NCI-H1436 treated with DMSO at 0.1 percent for 48 hours (cell line): ENCODE results near the gene STIL.
"Not testable (repeated sequence)": the region's sequence is repeated elsewhere in the genome, so short reads cannot be mapped to it uniquely, and the experiment has no call there.

Source experiments
- DNase-seq: peaks from one replicate; lab custom pipeline; 2025; lab: John Stamatoyannopoulos, UW

Gene STIL

DNA sequence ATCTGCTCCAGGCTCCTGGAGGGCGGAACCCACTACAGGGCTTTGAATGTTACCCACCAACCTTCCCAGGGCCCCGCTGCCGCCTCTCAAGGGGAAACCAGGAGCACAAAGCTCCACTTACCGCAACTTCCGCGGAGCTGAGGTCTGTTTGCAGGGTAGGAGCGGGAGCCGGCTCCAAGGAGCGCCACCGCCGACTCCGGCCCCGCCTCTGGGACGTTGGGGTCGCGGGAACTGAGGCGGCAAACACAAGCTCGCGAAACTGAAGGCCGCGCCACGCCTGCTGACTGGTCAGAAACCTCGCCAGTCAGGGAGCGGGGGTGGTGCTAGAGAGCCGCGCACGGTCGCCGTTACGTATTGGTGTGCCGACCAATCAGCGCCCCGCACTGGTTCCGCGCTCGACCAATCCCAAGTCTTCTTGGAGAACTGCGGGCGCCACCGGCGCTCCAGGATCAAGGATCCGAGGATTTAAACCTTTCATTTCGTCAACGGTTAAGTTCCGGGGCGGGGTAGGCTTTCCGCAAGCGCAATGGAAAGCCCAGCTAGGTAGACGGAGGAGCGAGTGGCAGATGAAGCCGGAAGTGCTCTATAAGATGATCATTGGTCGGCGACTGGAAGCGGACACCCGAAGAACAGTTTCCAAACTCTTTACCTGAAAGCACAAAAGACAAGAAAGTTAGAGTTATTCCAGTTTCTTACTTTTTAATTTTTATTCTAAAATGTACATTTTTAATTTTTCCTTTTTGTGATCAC lies at the start of gene STIL:
TSS of gene STIL (minus strand) at position 233 of the 750 bp plus-strand sequence. CDS start 3,828 bp downstream, outside the sequence.
- peak; percentile 97 for DNase-seq

DNA sequence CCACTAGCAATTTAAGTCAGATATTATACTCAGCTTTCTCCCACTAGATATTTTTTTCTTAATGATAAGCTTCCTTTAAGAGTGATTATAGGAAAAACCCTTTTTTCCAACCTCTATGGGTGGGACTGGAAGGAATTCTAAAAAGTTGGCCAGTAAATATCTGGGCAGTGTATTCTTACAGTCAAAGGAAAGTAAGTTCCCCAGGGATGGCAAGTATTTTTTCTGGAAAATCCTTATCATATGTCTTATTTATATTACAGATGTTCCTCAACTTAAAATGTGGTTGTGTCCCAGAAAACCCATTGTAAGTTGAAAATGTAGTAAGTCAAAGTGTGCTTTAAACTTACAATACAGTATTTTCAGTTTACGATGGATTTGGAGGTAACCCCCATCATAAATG lies 48.9 kb upstream of the STIL start:
- DNase-seq, result no peak

DNA sequence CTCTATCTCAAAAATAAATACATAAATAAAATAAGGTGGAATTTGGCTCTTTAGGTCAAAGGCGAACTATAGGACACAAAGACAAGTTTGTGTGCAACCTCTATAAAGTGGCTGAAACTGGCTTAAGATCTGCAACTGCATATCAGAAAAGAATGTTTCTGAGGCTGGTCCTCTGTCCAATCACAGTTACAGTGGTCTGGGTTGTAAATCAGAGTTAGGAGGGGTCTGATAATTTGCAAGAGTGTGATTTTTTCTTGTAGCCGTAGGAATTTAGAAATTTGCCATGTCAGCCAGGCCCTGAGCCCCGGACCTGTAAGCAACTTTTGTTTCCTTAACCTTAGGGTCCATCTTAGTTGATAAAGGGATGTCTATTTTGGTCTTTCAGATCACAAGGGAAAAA lies 47.4 kb upstream of the STIL start:
- no peak for DNase-seq

DNA sequence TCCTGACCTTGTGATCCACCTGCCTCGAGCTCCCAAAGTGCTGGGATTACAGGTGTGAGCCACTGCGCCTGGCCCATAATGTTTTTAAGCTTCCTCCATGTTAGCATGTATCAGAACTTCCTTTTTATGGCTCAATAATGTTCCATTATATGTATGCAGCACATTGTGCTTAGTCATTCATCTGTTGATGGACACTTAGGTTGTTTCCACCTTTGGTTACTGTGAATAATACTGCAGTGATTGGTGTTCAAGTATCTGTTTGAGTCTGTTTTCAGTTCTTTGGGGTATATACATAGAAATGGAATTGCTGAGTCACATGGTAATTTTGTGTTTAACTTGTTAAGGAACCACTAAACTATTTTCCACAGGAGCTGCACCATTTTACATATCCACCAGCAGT lies 37.4 kb upstream of the STIL start:
- DNase-seq, result no peak

DNA sequence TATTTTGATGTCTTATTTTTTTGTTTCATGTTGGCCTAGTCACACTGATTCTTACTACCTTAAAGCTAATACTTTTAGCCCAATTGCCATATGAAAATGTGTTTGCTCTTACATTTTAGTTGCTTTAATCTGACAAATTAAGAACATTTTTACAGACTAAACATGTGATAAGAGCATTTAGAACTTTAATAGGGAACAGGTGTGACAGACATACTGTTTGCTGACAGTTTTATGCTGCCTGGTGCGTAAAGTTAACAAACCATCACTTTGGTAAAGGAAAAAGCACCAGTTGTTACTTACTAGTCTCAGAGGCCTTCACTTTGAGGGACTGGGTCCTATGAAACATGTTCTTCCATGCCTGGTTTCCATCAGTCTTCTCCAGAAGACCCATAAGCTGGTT lies 34.3 kb upstream of the STIL start:
- DNase-seq, result no peak

DNA sequence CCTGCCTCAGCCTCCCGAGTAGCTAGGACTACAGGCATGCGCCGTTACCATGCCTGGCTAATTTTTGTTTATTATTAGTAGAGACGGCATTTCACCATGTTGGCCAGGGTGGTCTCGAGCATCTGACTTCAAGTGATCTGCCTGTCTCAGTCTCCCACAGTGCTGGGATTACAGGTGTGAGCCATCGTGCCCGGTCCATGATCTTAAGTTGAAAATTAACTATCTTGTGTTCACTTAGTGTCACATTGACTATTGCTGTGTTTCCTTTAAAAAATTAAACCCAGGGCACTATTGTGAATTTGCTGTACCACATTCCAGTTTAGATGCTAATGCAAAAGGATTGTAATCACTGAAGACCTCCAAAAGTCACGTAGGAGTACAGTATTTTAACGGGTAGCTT lies 33.8 kb upstream of the STIL start:
- DNase-seq, result no peak

DNA sequence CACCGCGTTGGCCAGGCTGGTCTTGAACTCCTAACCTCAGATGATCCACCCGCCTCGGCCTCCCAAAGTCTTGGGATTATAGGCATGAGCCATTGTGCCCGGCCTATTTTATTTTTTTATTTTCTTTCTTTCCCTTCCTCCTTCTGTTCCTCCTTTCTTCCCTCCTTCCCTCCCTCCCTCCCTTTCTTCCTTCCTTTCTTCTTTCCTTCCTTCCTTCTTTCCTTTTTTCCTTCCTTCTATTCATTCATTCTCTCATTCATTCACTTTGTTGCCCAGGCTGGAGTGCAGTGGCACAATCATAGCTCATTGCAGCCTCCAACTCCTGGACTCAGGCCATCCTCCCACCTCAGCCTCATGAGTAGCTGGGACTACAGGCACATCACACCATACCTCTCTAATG lies 33.0 kb upstream of the STIL start:
- DNase-seq, result not testable (repeated sequence)

DNA sequence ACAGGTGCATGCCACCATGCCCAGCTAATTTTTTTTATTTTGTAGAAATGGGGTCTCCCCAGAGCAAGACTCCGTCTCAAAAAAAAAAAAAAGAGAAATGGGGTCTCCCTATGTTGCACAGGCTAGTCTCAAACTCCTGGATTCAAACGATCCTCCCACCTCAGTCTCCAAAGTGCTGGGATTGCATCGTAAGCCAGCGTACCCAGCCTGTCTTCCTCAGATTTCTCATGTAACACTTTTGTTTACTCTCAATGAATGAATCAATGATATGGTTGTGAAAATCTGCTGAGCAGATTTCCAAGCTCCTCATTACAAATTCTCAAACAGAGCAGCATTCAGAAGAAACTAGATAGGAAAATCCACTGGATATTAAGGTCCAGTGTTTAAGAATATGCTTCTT lies 26.3 kb upstream of the STIL start:
- no peak for DNase-seq

DNA sequence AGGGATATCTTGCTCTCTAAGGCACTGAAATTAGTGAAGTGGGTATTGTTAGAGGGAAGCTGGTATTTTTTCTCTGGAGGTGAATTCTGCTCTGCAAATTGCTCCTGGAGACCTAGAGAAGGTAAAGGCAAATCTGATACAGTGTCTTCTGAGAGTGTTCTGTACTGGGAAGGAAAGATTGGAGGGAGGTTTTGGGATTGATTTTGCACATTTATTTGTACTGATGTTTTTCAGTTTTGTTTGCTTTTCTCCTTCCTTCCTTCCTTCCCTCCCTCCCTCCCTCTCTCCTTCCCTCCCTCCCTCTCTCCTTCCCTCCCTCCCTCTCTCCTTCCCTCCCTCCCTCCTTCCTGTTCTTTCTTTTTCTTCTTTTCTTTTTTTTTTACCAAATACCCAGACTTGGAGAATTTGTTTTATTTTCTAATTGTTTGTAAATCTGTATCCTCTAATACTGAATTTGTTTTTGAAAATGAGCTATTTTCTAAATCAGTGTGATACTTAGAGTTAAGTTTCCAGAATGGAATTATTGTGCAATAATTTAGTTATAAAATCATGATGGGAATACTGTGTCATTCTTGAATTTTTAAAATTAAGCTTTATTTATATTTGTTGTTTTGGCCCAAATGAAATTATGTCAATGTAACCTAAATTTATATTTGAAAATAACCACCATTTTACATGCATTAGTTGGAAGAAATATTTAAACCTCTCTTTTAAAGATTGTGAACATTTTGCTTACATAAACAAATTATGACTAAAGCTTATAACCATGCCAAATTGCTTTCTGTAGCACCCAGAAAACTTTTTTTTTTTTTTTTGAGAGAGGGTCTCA lies 24.5 kb upstream of the STIL start:
- DNase-seq, result no peak

DNA sequence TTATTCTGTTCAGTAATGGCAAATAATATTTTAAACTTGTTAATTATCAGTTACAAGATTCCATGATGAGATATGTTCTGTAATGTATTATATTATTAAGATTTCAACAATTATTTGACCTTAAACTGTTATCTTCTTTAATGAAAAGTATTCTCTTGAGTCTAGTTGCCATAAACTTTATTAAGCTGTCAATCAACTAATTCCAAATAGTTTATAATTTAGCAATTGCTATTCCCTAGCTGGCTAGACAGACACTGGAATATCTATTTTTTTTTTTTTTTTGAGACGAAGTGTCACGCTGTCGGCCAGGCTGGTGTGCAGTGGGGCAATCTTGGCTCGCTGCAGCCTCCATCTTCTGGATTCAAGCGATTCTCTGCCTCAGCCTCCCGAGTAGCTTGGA lies 23.4 kb upstream of the STIL start:
- no peak for DNase-seq

DNA sequence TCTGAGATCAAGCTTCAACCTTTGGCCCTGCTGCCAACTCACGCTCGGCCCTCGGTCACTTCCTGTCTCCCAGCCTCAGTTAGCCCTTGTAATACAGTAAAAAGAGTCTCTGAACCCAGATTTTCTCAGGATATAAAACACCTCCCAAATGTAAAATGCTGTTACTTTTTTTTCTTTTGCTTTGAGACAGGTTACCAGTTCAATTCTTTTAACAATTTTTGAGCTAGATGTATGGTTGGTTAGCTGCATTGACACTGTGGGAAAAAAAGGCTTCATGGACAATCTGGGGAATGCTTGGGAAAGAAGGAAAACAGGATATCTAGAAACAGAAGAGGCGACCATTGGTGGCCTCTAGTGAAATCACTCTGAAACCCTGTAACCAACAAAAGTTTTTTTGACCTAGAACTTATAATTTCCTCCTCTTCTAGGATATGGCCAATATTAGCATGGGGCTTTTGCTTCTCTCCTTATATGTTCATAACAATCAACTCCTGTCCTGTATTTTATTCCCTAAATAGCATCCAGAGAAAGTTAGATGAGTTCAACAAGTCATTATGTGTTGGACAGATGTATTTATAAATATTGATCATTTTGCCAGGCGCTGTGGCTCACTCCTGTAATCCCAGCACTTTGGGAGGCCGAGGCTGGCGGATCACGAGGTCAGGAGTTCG lies 21.0 kb upstream of the STIL start:
- DNase-seq, result no peak

DNA sequence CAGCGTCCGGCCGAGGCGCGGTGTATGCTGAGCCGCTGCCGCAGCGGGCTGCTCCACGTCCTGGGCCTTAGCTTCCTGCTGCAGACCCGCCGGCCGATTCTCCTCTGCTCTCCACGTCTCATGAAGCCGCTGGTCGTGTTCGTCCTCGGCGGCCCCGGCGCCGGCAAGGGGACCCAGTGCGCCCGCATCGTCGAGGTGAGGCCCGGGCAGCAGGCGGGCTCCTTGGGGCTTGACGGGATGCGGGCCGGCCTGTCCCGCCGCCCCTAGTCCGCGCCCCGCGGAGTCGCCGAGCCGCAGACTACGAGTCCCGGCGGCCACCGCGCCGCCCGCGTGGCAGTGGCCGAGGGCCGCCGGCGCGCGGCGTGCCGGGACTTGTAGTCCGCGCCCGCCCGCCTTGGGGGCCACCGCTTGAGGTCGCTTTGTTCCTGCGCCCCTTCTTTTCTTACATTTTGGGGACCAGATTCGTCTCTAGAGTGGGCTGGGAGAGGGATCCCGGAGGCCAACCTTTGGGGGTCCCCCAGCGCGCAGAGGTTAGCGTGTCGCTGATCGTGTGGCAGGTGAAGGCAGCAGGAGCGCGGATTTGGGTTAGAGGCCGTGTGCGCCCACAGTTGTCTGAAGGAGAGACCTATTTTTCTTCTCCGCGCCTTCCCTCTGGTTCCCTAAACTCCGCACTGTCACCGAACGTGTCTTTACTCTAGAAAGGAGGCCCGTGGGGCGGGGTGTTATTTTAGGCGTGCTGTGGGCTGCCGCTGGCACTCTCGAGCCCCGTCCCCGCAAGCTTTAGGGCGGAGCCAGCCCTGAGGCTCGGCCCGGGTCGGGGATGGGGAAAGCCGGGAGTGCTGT lies 20.2 kb upstream of the STIL start:
- no peak for DNase-seq

DNA sequence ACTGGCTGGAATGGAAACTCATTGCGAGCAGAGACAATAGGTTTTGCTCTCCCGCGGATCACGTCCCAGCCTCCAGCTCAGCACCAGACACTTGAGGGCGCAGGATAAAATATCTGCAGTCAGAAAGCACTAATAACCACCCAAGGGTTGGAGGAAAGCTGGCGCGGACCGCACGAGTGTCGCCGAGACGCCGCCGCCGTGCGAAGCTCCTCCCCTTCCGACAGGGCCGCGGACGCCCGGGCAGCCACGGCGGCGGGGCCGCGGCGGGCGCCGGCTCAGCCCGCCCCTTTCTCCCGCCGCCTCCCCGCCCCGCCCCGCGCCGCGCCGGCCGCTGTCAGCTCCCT lies 19.6 kb upstream of the STIL start, which contains the start of gene CMPK1:
TSS of gene CMPK1 (plus strand) at position 213 of the 344 bp plus-strand sequence. CDS start 156 bp downstream, outside the sequence.
- peak; percentile 45 for DNase-seq

DNA sequence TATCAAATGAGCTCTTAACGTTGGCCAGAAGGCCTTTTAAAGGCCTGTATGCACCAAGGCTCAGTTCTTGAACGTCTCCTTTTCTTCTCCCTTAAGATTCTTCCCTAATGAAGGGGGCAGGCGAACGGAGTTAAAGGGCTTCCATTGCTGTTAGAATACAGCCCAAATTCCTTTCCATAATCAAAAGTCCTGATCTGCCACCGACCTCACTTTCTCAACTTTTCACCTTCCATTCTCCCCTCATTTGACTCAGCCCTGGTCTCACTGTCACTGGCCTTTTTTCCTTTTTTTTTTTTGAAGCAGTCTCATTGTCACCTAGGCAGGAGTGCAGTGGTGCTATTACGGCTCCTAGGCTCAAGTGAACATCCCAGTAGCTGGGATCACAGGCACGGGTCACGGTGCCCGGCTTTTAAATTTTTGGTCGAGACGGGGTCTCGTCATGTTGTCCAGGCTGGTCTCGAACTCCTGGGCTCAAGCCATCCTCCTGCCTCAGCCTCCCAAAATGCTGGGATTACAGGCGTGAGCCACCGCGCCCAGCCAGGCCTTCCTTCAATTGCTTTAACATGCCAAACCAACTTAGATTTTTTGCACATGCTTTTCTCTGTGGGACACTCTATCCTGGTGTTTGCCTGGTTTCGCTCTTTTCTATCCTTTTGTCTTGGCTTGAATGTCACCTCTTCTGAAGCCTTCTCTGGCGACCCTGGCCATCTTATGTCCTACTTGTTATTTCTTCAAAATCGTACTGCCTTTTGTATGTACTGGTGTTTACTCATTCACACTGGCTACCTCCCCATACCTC lies 19.0 kb upstream of the STIL start:
- no peak for DNase-seq

DNA sequence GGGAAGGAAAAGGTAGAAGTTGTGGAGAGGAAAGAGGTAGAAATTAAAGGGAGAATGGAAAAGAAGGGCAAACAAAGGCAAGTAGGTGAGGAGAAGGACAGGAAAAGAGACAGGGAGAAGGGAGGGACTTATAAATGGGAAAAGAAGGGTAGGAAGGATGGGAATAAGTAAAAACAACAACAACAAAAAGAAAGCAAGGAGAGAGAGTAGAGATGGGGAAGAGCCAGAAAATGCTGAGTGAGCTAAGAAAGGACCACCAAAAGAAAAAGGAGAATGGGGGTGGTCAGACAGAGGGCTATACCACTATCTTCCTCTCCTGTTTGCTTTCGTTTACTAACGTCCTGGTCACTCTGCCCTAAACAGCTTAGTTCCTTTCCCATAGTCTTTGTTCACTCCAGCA lies 17.9 kb upstream of the STIL start:
- DNase-seq, result no peak

DNA sequence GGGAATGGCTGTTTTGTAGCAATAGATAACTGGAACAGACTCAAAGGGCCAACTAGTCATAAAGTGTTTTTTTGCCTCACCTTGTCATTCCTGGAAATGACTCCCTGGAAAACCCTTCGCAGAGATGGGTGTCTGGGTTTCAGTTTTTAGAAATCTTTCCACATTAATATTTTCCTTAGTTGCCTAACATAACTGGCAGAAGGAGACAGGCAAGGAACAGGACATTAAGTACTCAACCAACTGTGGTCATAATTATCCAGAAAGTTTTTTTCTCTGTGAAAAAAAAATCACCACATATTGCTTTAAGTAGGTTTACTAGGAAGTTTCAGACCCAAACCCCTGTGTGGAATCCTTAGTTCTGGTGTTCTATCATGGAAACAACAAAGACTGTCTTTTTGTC lies 16.3 kb upstream of the STIL start:
- no peak for DNase-seq

DNA sequence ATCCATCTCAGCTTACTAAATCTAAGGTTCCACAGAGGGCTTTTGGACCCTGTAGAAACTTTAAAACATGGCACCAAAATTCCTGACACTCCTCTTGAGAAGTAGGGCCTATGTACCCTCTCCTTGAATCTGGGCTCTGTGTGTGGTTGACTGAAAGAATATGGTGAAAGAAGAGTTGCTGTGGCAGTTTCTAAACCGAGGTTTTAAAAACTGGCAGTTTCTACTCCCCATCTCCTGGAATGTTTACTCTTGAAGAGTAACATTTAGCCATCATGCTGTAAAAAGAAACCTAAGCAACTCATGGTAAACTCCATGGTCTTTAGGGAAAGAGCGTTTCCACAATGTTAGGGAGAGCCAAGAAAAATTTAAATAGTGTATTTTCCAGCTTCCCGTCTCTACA lies 15.0 kb upstream of the STIL start:
- DNase-seq, result no peak

DNA sequence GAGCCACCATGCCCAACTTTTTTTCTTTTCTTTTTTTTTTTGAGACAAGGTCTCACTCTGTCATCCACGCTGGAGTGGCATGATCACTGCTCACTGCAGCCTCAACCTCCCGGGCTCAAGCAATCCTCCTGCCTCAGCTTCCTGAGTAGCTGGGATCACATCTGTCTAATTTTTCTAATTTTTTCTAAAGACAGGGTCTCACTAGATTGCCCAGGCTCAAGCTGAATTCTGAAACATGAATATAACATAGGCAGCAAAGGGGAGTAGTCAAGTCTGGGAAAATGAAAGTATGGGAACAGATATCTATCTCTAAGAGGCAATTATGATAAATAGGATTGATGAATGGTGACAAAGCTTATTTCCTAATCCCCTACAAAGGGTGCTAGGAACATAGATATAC lies 12.3 kb upstream of the STIL start:
- no peak for DNase-seq

DNA sequence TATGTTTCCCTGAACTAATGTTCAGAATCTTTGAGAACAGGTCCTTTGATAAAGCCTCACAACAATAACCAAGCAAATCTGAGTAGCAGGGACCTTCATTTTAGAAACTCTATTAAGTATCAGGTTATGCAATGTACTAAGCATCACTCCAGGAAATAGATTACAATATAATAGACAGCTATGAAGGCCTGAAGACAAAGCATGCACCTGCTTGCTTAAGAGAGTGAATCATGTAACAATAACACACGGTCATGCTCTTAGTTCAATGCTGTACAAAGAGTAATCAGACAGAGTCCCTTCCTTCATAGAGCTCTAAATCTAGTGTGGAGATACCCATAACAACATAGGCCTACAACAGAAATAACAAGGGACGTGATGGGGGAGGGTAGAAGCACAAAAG lies 11.6 kb upstream of the STIL start:
- peak; percentile 97 for DNase-seq

DNA sequence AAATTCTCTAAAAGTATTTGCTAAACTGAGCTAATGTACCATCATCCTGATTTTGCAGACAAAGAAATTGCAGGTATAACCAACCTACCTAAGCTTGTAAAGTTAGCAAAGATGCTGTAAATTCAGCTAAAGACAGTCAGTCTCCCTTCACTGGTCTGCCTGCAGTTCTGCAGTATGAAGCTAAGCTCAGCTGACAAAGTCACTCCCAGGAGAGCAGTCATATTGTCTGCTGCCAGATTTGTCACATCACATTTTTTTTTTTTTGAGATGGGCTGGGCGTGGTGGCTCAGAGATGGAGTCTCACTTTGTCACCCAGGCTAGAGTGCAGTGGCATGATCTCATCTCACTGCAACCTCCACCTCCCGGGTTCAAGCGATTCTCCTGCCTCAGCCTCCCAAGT lies 10.7 kb upstream of the STIL start:
- DNase-seq, result peak; percentile 47

DNA sequence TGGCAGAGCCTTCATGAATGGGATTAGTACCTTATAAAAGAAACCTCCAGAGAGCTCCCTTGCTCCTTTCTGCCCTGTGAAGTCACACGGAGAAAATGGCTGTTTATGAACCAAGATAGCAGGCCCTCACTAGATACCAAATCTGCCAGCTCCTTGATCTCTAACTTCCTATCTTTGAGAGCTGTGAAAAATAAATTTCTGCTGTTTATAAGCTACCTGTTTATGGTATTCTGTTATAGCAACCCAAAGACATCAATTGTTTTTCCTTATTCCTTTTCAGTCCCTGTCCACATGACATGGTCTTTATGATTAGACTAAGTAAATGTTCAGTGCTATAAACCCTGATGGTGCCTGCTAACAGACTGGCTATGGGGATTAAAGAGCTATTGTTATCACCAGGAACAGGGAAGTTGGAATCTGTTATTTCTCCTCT lies 9.7 kb upstream of the STIL start:
- peak; percentile 6 for DNase-seq
